Adrenal gland (tissue), 12 donors: ENCODE results near the gene AKAP13. TPM values are rescaled to one million over a fixed set of nuclear protein-coding genes. Genes with fewer than 3 reads are reported as not detected.

Experiments
- DNase-seq, 7 donors: peaks; one replicate each; pipeline ENCODE4 v3.0.0-alpha.2; 2019 to 2020
- H3K27ac ChIP-seq, 5 donors: fragments of 200-600 bp; sonication (generic) in 4 of 5; 1 replicate in 3 of 5; 2 replicates in 2 of 5; pipeline versions ENCODE4 v1.5.1 to v1.8.0; 2016 to 2020; ENCODE audit warnings: mild to moderate bottlenecking in 1 of 5
- H3K27me3 ChIP-seq: fragments of 200-600 bp; 2 replicates; pipeline ENCODE4 v1.8.0; 2021
- H3K36me3 ChIP-seq, 2 donors: fragments of 200-600 bp; replicated peaks in 1 of 2; 1 replicate in 1 of 2; 2 replicates in 1 of 2; pipeline versions ENCODE4 v1.5.1 to v1.8.0; 2018 to 2022
- H3K4me1 ChIP-seq, 2 donors: fragments of 200-600 bp; replicated peaks in 1 of 2; 1 replicate in 1 of 2; 2 replicates in 1 of 2; pipeline versions ENCODE4 v1.5.1 to v1.8.0; 2018 to 2021
- H3K4me3 ChIP-seq, 4 donors: fragments of 200-600 bp; sonication (generic) in 3 of 4; one replicate each; pipeline ENCODE4 v1.5.1; 2016 to 2018
- H3K9me3 ChIP-seq, 3 donors: fragments of 200-600 bp; sonication (generic) in 1 of 3; replicated peaks in 1 of 3; 1 replicate in 2 of 3; 2 replicates in 1 of 3; pipeline versions ENCODE4 v1.5.1 to v1.8.0; 2016 to 2021
- CTCF ChIP-seq, 6 experiments: fragments of 450-650 bp in 4 of 6; fragments of 200-600 bp in 2 of 6; sonication (generic) in 1 of 6; IDR thresholded peaks; 1 replicate in 5 of 6; 2 replicates in 1 of 6; pipeline versions ENCODE4 v1.5.1 to v1.8.0; 2016 to 2021; ENCODE audit warnings: antibody characterized with exemption in 6 of 6, mild to moderate bottlenecking in 2 of 6, moderate library complexity in 1 of 6
- POLR2A ChIP-seq, 2 donors: fragments of 450-650 bp; IDR thresholded peaks; one replicate each; pipeline ENCODE4 v1.6.1; 2017; ENCODE audit warnings: antibody characterized with exemption in 2 of 2, mild to moderate bottlenecking in 2 of 2, moderate library complexity in 1 of 2
- WGBS, 4 donors: extraction: QIAGEN DNeasy Blood & Tissue Kit in 2 of 4; methylation state at CpG; one replicate each; pipeline versions ENCODE4 v1.1.5 to v1.1.7; 2013 to 2017; 5-methylcytosine and 5-hydroxymethylcytosine counted together
- intact Hi-C, 2 donors: fragments of 100-400 bp; cut with DNase I; formaldehyde crosslinking; loops; one replicate each; pipeline versions ENCODE4 v1.14.1 to v1.15.0; 2022 to 2023
- polyA plus RNA-seq, 3 donors: library from polyadenylated mRNA; stranded (reverse); fragments of 200-250 nt in 2 of 3; fragments of 350-450 nt in 1 of 3; fragmentation: Illumina TruSeq in 1 of 3; extraction: RNeasy Lipid Tissue Mini Kit (QIAGEN cat#74804) in 1 of 3; gene quantifications; one replicate each; pipeline ENCODE4 v1.2.3, GENCODE V29; 2013 to 2014
- total RNA-seq, 9 donors: library from RNA; depleted of rRNA in 4 of 9; stranded (reverse); fragments of >200 nt in 4 of 9; fragments of 120-200 nt in 1 of 9; fragmentation: NEBNext Ultra II Directional in 1 of 9; extraction: Animal tissue kit (Norgen Biotek cat#: 25700) in 1 of 9; gene quantifications; one replicate each; pipeline versions ENCODE4 v1.1.0 to v1.2.4, GENCODE V29; 2013 to 2023
- donor health status: healthy with polysubstance abuse.
- donor health status: Bipolar disorder and iron deficiency.
- donor health status: DM: yes; HTN: yes; CAD: no.
- donor health status: DM: no; HTN: no; CAD: no.
- donor health status: DM: no; HTN: no; CAD: no.
- donor health status: DM: yes; HTN: yes; CAD: no.

AKAP13 gene
- total and polyA plus RNA-seq, 12 donors, result 42.7 to 144 (median 89.2) TPM

GRCh38 chr15:85619992-85620689 lies 239.7 kb downstream of the AKAP13 start:
- no peaks in the 10 kb centered on the region for H3K27me3 ChIP-seq
- WGBS, 4 donors, result 11 to 30% (median 18%) methylated on average over 9 of the region's 9 CpGs
- H3K27ac ChIP-seq, result peak overlapping the region; percentile 59 to 89 (median 85)
- H3K9me3 ChIP-seq, result no peaks in the 10 kb centered on the region
- H3K36me3 ChIP-seq, result no peaks in the 10 kb centered on the region
- TF ChIP-seq CTCF (IDR thresholded peaks at IDR 0.05) (no peak), POLR2A (IDR thresholded peaks at IDR 0.05) (no peak)
- intact Hi-C loops, result no loop called here
- peak overlapping the region in 2 of 4 donors; percentile 36 to 50 for H3K4me3 ChIP-seq
- H3K4me1 ChIP-seq, result peaks cover 43 to 81% of the 10 kb centered on the region in 2 donors
- DNase-seq, result peak in 2 of 7 donors; percentile 37 to 38

- TF ChIP-seq CTCF (IDR thresholded peaks at IDR 0.05) (no peak), POLR2A (IDR thresholded peaks at IDR 0.05) (peak in 1 of 2 donors; percentile 84)
- intact Hi-C loops, result no loop called here
- Histone ChIP-seq H3K4me1 (peaks cover 43 to 81% of the 10 kb centered on the region in 2 donors), H3K27me3 (no peaks in the 10 kb centered on the region), H3K36me3 (no peaks in the 10 kb centered on the region), H3K27ac (peak overlapping the region; percentile 59 to 89 (median 85)), H3K9me3 (no peaks in the 10 kb centered on the region), H3K4me3 (peak overlapping the region in 2 of 4 donors; percentile 36 to 50)
- WGBS, 4 donors, result 5 to 14% (median 11%) methylated on average over 3 of the region's 3 CpGs
- DNase-seq, result peak in 6 of 7 donors; percentile 37 to 60 (median 51)
These were observed 240.3 kb downstream of the AKAP13 start for GRCh38 chr15:85620690-85621049.

GRCh38 chr15:85621094-85621493 lies 240.7 kb downstream of the AKAP13 start:
- intact Hi-C loops, result no loop called here
- WGBS, 4 donors, result 19 to 28% (median 25%) methylated on average over 4 of the region's 4 CpGs

More at GRCh38 chr15:85621094-85621493, 240.7 kb downstream of the AKAP13 start:
- Histone ChIP-seq H3K4me3 (peak overlapping the region in 2 of 4 donors; percentile 36 to 50), H3K27ac (peak overlapping the region in 4 of 5 donors; percentile 78 to 89 (median 86)), H3K27me3 (no peaks in the 10 kb centered on the region), H3K9me3 (no peaks in the 10 kb centered on the region), H3K4me1 (peaks cover 39 to 81% of the 10 kb centered on the region in 2 donors), H3K36me3 (no peaks in the 10 kb centered on the region)
- peak in 4 of 7 donors; percentile 29 to 60 (median 54) for DNase-seq
- no peak for TF ChIP-seq POLR2A (IDR thresholded peaks at IDR 0.05)
- TF ChIP-seq CTCF (IDR thresholded peaks at IDR 0.05), result no peak
